Measurements from ENCODE around the gene JUP.

DNA sequence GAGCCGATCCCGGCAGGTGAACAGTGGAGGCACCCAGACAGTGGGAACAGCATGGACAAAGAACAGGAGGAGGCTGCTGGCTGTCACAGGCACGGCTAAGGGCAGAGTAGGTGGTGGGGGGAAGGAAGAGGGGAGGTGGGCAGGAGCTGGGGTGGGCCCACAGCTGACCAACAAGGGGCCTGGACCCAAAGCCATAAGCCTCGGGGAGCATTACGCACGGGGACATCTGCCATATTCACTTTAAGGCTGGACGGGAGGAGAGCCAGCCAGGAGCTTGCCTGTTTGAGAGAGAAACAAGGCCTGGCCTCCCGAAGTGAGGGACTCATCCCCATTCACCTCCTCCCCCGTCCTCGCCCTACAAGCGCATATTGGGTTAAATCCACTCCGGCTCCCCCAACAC is 32.4 kb downstream of the JUP start:
- TF ChIP-seq SMC3 (conservative IDR thresholded peaks at IDR 0.05; ENCODE audit: poor library complexity) (no peak), RAD21 (conservative IDR thresholded peaks at IDR 0.05) (no peak)
- TF ChIP-seq, protein P1, sequence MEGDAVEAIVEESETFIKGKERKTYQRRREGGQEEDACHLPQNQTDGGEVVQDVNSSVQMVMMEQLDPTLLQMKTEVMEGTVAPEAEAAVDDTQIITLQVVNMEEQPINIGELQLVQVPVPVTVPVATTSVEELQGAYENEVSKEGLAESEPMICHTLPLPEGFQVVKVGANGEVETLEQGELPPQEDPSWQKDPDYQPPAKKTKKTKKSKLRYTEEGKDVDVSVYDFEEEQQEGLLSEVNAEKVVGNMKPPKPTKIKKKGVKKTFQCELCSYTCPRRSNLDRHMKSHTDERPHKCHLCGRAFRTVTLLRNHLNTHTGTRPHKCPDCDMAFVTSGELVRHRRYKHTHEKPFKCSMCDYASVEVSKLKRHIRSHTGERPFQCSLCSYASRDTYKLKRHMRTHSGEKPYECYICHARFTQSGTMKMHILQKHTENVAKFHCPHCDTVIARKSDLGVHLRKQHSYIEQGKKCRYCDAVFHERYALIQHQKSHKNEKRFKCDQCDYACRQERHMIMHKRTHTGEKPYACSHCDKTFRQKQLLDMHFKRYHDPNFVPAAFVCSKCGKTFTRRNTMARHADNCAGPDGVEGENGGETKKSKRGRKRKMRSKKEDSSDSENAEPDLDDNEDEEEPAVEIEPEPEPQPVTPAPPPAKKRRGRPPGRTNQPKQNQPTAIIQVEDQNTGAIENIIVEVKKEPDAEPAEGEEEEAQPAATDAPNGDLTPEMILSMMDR (IDR thresholded peaks at IDR 0.05; ENCODE audit: poor library complexity, severe bottlenecking), result no peak
- TF ChIP-seq, protein P2, sequence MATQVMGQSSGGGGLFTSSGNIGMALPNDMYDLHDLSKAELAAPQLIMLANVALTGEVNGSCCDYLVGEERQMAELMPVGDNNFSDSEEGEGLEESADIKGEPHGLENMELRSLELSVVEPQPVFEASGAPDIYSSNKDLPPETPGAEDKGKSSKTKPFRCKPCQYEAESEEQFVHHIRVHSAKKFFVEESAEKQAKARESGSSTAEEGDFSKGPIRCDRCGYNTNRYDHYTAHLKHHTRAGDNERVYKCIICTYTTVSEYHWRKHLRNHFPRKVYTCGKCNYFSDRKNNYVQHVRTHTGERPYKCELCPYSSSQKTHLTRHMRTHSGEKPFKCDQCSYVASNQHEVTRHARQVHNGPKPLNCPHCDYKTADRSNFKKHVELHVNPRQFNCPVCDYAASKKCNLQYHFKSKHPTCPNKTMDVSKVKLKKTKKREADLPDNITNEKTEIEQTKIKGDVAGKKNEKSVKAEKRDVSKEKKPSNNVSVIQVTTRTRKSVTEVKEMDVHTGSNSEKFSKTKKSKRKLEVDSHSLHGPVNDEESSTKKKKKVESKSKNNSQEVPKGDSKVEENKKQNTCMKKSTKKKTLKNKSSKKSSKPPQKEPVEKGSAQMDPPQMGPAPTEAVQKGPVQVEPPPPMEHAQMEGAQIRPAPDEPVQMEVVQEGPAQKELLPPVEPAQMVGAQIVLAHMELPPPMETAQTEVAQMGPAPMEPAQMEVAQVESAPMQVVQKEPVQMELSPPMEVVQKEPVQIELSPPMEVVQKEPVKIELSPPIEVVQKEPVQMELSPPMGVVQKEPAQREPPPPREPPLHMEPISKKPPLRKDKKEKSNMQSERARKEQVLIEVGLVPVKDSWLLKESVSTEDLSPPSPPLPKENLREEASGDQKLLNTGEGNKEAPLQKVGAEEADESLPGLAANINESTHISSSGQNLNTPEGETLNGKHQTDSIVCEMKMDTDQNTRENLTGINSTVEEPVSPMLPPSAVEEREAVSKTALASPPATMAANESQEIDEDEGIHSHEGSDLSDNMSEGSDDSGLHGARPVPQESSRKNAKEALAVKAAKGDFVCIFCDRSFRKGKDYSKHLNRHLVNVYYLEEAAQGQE (IDR thresholded peaks at IDR 0.05; ENCODE audit: borderline replicate concordance), result no peak

Data from neural cell (in vitro differentiated cells).